Limb (tissue), 2 donors: ENCODE results near the gene FARS2.

Experiments used
- DNase-seq, 2 donors: peaks; one replicate each; pipeline ENCODE4 v3.0.0-alpha.2; 2016; ENCODE audit errors: extremely low spot score in 2 of 2

Gene FARS2

DNA sequence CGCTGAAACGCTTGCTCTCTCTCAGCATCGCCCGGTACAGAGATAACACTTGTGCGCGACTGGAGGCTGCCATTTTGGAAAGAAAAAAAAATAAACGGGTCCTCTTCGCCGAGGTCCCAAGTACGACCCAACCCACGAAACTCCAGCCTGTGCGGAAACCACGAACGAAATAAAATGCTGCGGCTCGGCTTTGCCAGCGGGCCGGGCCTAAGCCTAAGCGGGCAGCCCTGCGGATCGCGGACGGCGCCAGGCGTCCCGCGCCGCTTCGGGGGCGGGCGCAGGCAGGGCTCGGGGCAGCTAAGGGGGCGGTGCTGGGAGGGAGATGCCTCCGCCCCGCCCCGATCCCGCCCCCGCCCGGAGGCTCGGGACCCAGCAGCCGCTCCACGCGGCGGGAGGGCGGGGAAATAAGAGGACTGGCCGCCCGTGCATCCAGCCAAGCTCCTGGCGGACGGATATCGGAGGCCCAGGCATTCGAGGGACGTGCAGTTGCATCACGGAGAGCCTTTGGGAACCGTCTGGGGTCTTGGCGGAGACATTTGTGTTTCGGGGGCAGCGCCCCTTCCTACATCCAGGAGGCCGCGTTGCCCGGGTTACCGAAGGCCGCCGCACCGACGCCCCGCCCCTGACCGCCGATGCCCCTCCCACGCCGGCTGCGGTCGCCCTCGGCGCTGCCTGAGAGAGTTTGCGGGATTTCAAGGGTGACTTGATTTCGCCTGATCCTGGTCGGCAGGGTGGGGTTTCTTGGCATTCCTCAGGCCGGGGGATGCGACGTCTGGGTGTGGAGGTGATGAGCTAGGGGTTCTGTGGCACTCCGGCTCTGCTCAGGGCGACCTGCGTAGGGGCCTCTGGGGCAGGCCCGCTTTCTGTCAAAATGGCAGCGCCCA lies at the start of gene FARS2, which contains the start of gene LYRM4:
Gene FARS2 (plus strand): TSS at position 853 of the 884 bp plus-strand sequence.
Gene LYRM4 (minus strand): TSS at position 290 of the 884 bp plus-strand sequence. CDS start 217 bp downstream, at position 73.
- peak; percentile 91 to 97 for DNase-seq

- no peak for DNase-seq
Observed at GRCh38 chr6:5213836-5214235, 47.5 kb upstream of the FARS2 start.

DNA sequence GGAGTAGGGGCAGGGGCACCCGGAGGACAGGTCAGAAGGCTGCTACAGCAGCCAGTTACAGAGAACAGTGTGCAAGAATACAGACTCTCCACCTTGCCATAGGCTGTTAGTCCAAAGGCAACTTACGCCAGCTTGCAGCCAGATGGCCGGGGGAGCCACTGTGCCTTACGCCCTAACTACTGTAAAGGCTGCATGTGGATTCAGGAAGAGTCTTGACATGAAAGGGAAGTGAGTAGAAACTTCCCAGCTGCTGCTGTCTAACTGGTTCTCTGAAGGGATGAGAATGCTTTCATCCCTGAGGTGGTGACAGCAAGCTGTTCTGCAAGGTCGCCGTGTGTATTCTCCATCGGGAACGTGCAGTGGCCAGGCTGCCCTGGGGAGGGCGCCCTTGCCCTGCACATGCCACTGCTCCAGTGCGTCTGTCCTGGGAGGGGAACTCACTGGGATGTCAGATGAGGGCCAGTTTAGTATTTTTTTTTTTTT lies 46.7 kb upstream of the FARS2 start:
- peak; percentile 41 to 60 for DNase-seq

GRCh38 chr6:5215159-5215558 lies 46.2 kb upstream of the FARS2 start:
- no peak for DNase-seq

GRCh38 chr6:5215799-5216198 lies 45.5 kb upstream of the FARS2 start:
- DNase-seq: no peak

DNA sequence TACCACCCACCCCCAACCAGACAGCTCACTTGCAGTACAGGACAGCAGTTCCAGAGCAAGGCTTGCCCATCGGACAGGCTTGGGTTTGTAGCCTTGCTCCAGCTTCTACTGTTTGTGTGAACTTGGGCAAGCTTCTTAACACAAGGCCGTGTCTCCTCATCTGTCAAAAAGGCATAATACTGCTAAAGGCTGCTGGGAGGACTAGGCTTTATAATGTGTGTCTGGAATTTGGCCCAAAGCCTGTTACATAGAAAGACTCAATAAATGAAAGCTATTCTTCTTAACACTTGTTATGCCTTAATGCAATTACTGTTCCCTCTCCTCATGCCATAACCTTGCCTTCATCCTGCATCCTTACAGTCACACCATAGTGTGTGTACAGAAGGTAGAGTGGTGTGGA lies 44.0 kb upstream of the FARS2 start:
- DNase-seq: no peak

DNA sequence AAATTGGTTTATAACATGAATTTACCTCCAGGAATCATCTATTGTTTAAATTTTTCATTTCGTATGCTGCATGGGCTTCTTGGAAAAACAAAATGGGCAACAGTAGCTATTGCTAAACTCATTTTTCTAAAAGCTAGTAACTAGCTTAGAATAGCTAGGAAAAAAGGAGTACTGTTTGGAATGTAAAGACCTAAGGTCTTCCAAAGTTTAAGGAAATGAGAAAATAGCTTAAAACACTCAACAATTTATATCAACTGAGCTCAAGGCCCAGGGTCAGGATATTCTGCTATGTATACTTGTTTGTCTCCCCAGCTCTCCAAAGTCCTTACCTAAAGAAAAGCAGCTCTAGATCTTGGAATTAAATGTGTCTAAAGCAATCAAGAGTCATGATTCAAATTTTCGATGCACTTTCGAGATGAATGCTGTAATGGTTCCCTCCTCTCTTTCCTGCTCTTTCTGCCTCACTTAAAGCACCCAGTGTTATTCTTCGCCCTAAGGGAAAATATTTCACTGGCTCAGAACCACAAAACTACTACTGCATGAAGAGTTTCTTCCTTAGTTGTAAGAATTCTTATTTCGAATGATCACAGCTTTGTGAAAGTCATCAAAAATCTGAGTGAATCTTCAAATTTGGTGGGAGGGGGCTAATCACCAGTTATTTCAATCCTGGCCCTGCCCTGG lies 42.2 kb upstream of the FARS2 start:
- DNase-seq: no peak

- DNase-seq: no peak
Observed at GRCh38 chr6:5220443-5220842, 40.9 kb upstream of the FARS2 start.

DNA sequence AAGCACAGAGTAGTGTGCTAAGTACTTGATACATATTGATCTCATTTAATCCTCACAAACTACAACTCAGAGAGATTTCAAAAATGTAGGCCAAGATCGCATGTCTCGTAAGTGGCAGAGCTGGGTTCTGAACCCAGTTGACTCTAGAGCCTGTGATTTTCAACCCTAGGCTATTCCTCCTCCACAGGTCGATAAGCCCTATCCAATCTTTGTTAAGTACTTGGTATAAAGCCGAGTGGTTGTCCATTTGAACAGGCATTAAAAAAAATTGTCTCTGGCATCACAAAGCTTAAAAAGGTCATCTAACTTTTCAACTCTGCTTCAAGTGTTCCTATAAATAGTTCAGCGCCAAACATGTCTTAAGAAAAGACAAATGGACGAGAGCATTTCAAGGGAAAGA lies 38.0 kb upstream of the FARS2 start:
- no peak for DNase-seq

DNA sequence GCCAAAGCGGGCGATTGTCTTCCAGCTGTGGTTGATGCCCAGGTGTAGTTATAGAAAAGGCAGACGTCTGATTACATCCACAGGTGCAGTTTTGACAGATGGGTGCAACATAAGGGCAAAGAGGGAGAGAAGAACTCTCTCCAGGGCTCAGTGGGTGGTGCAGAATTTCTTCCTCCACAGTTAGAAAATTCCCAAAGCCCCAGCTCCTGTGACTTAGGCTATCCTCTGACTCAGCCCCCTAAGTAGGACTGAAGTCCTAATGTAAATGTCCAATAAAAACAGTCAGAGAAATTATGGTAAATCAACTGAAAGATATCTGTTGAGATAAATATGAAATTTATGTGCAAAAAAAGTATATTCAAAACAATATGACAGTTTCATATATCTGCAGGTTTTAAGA lies 32.0 kb upstream of the FARS2 start:
- no peak for DNase-seq

DNA sequence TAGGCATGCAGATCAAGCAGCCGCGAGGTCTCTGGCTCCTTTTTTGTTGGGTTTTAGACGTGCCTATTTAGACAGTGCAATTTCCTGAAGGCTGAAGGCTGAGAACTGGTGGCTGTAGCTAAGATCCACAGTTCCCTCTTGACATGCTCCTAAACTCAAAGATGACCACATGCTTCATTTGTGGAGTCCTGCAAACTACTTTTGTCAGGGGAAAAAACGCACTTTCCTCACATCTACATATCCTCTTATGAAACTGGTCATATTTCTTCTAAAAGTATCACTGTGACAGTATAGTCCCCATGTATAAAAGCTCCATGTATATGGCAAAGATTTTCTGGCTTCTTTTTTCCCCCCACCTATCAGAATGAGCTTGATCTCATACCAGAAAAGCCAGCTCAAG lies 31.2 kb upstream of the FARS2 start:
- no peak for DNase-seq

GRCh38 chr6:5231289-5231688 lies 30.0 kb upstream of the FARS2 start:
- DNase-seq: no peak

- DNase-seq: no peak
Observed at GRCh38 chr6:5234874-5235273, 26.4 kb upstream of the FARS2 start.

DNA sequence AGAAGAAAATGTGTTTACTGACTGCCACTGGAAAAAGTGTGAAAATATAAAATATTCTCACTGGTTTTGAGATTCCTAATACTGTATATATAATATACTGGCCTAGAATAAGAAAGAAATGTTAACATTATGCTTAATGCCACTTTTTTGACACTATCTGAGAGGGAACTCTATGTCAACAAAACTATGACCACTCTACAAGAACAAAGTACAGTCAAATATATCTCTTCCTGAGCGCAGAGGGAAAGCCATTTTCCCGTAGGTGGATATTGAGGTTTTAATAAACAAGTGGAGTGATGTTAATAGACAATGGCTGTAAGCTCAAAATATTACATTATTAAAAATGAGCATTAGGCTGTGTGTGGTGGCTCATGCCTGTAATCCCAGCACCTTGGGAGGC lies 25.5 kb upstream of the FARS2 start:
- no peak for DNase-seq

DNA sequence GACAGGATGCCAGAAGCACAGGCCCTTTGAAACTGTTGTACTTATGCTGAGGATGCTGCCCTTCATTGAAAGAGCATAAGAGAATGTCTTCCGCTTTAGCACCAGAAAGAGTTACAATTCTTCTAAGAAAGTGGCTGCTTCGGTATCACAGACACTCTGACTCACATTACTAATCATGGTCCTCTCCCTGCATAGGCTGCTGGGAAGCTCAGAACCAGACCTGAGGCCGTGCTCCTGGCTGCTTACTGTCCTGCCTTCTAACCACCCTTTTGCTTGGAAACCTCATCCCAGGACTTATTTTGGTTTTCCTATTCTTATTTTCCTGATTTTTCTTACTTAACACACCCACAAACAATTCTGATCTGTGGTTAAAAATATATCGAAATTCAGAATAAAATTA lies 23.5 kb upstream of the FARS2 start:
- no peak for DNase-seq

GRCh38 chr6:5238336-5238735 lies 23.0 kb upstream of the FARS2 start:
- DNase-seq: no peak

DNA sequence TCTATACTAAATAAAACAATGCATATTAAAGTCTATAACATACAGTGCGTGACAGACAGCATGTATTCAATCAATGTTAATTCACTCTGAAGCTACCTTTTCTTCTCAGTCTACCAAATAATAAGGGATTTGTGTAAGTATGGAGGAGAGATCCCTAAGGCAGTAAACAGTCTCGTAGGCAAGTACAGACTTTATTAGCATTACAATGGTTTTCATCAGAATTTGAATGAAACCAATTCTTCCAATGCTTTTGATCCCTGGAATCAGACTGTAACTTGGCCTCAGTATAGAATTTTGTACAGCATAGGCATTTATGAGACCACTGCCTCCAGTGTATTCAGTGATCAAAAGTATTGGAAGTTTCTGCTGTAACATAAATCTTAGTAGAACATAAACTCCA lies 20.1 kb upstream of the FARS2 start:
- no peak for DNase-seq

DNA sequence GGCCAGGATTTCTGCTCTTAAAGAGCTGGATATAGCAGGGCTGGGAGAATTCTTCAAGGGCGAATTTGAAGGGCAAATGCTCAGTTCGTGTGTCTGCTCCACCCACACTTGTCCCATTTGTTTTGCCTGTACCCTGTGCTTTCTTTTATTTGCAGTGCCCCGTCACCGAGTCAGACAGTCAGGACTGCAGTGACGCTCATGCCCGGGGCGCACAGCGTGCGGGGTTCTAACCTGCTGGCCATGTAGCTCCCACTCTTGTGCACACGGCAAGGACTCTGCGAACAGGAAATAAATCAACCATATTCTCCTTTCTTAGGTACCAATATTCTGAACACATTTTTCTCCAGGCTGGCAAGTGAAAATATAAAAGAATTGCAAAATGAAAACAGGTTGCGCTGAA lies 18.2 kb upstream of the FARS2 start:
- no peak for DNase-seq

DNA sequence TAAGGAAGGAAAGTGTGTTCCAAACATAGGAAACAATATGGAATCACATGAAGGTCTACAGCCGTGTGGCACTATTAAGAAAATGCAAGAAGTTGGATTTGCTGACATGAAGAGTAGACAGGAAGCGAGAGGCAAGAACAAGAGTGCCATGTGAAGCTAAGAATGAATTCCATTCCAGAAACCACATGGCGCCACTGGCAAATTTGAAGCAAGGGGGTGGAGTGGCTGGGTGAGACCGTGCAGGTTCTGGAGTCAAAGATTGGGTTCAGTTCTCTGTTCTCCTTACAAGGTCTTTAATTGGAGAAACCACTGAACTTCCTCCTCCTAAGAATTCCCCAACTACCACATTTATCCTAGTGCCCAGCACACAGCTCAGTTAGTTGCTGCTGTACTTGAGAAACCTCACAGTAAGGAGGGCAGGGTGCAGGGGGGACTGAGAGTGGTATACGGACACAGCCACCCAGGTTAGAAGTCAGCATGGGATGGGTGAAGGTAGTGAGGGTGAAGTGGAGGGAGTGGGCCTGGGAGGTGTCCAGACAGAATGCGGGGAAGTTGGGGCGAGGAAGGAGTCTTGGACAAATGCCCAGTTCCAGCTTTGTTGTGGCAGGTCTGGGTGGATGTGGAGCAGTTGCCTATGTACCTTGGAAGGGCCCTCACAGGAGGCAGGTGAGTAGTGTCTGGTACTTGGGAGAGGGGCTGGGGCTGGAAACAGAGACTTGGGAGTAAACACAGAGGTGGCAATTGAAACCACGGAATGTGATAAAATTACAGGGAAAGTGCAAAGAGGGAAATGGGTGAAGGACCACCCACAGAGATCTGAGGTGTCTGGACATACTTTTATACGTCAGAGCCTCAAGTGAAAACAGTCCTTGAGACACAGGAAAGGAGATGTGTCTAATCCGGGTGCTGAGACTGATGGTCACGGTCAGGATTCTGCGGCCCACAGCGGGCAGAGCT lies 14.9 kb upstream of the FARS2 start:
- DNase-seq: no peak

DNA sequence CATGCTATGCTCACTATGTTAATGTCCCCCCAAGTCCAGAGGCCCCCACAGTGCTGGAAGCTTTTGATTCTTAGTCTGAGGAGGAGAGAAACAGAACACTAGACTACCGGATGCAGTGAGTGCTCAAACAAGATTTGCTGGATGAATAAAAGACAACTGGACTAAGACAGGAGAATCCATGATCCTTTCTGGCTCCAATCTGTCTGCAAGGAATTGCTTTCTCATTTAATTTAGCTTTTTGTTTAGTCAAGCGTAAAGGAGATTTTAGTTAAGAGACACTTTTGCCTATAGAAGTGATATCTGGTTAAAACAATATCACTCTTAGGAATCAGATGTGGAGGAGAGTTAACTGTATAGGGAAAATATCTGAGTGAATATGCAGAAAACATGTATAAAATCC lies 14.1 kb upstream of the FARS2 start:
- DNase-seq: no peak

DNA sequence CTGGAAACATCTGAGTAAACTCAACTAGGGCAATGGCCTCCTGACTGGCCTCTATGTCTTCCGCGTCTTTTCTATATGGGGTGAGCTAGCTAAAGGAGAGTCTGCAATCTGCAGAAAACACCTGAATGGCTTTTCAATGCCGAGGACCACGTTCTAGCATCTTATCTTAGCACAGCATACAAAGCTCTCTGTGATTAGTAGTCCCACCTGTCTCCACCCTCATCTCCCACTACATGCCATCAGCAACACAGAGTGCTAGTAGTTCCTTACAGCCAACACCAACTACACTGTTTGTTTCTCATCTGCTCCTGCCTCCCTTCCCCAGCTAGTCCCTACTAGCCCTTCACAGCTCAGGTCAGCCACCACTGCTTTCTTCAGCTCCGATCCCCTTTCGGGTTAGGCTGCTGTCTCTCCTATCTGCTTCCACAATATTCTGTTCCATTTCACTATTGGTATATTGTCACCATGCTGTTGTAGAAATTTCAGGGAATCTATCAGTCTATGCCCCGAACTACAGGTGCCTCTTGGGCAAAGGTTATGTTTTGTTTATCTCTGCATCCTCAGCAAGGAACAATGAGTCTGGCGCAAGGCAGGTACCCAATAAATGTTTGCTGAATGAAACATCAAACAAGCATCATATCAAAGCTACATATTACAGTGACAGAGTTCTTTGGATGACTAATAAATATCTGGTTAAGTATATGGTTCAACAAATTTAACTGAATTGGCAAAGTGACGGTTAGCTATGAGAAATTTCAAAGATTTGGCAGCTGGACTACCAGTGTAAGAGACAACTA lies 12.8 kb upstream of the FARS2 start:
- DNase-seq: no peak
